ENCODE measurements around the gene FBXW4. TPM values are rescaled to one million over a fixed set of nuclear protein-coding genes. Genes with fewer than 3 reads are reported as not detected.

Gene FBXW4
- total RNA-seq, 2 donors from 2014 or later = 33.5 to 40.5 TPM

GRCh38 chr10:101624526-101625102, 70.4 kb downstream of the FBXW4 start:
- H3K4me3 ChIP-seq = no peak overlapping the region
- DNase-seq (no peak), ATAC-seq (no peak)
- no peaks in the 10 kb centered on the region for H3K36me3 ChIP-seq (replicated peaks in 1 of 2; ENCODE audit: insufficient read depth in 1 of 2, low read depth in 2 of 2)
- 89% methylated on average over 4 of the region's 4 CpGs for WGBS, 2 donors
- no peaks in the 10 kb centered on the region for H3K27me3 ChIP-seq
- TF ChIP-seq CTCF (IDR thresholded peaks at IDR 0.05) (no peak), POLR2A (IDR thresholded peaks at IDR 0.05) (no peak)
- H3K27ac ChIP-seq = no peak overlapping the region
- intact Hi-C loops (cut with DNase I) = no loop called here
- no peaks in the 10 kb centered on the region for H3K9me3 ChIP-seq
- no peaks in the 10 kb centered on the region for H3K4me1 ChIP-seq

GRCh38 chr10:101623528-101623927, 71.4 kb downstream of the FBXW4 start:
- Histone ChIP-seq H3K36me3 (replicated peaks in 1 of 2; ENCODE audit: insufficient read depth in 1 of 2, low read depth in 2 of 2) (peaks cover 0 to 3% of the 10 kb centered on the region in 2 donors), H3K4me3 (no peak overlapping the region), H3K9me3 (no peaks in the 10 kb centered on the region), H3K4me1 (no peaks in the 10 kb centered on the region), H3K27ac (no peak overlapping the region), H3K27me3 (no peaks in the 10 kb centered on the region)
- intact Hi-C loops (cut with DNase I) = no loop called here
- no peak for ATAC-seq
- WGBS, 2 donors = 90 to 91% methylated on average over 1 of the region's 1 CpG
- TF ChIP-seq POLR2A (IDR thresholded peaks at IDR 0.05) (no peak), CTCF (IDR thresholded peaks at IDR 0.05) (no peak)
- DNase-seq = no peak

- no peaks in the 10 kb centered on the region for H3K4me1 ChIP-seq
- ATAC-seq (no peak), DNase-seq (no peak)
- TF ChIP-seq CTCF (IDR thresholded peaks at IDR 0.05) (no peak), POLR2A (IDR thresholded peaks at IDR 0.05) (no peak)
- 94 to 96% methylated on average over 6 of the region's 6 CpGs for WGBS, 2 donors
- intact Hi-C loops (cut with DNase I) = no loop called here
- no peaks in the 10 kb centered on the region for H3K9me3 ChIP-seq
- H3K36me3 ChIP-seq (replicated peaks in 1 of 2; ENCODE audit: insufficient read depth in 1 of 2, low read depth in 2 of 2) = peaks cover 0 to 3% of the 10 kb centered on the region in 2 donors
- no peaks in the 10 kb centered on the region for H3K27me3 ChIP-seq
- no peak overlapping the region for H3K27ac ChIP-seq
- no peak overlapping the region for H3K4me3 ChIP-seq
These were observed 75.0 kb downstream of the FBXW4 start for GRCh38 chr10:101619983-101620382.

GRCh38 chr10:101618871-101619270, 76.1 kb downstream of the FBXW4 start:
- ATAC-seq (no peak), DNase-seq (no peak)
- WGBS, 2 donors = 93 to 100% methylated on average over 1 to 2 of the region's 2 CpGs
- H3K4me1 ChIP-seq = no peaks in the 10 kb centered on the region
- H3K4me3 ChIP-seq = no peak overlapping the region
- peaks cover 0 to 3% of the 10 kb centered on the region in 2 donors for H3K36me3 ChIP-seq (replicated peaks in 1 of 2; ENCODE audit: insufficient read depth in 1 of 2, low read depth in 2 of 2)
- intact Hi-C loops (cut with DNase I) = no loop called here
- TF ChIP-seq CTCF (IDR thresholded peaks at IDR 0.05) = no peak
- TF ChIP-seq POLR2A (IDR thresholded peaks at IDR 0.05) = no peak
- H3K27ac ChIP-seq = no peak overlapping the region
- no peaks in the 10 kb centered on the region for H3K9me3 ChIP-seq
- H3K27me3 ChIP-seq = no peaks in the 10 kb centered on the region
